IPS DF 19.7 (cell line): Measurements from ENCODE around the gene GNG7.
"Not testable (repeated sequence)": the region's sequence is repeated elsewhere in the genome, so short reads cannot be mapped to it uniquely, and the experiment has no call there.

Experiments
- DNase-seq: peaks from one replicate; pipeline ENCODE4 v3.0.0-alpha.2; 2013; ENCODE audit warnings: low read depth, low spot score

Gene GNG7

DNA sequence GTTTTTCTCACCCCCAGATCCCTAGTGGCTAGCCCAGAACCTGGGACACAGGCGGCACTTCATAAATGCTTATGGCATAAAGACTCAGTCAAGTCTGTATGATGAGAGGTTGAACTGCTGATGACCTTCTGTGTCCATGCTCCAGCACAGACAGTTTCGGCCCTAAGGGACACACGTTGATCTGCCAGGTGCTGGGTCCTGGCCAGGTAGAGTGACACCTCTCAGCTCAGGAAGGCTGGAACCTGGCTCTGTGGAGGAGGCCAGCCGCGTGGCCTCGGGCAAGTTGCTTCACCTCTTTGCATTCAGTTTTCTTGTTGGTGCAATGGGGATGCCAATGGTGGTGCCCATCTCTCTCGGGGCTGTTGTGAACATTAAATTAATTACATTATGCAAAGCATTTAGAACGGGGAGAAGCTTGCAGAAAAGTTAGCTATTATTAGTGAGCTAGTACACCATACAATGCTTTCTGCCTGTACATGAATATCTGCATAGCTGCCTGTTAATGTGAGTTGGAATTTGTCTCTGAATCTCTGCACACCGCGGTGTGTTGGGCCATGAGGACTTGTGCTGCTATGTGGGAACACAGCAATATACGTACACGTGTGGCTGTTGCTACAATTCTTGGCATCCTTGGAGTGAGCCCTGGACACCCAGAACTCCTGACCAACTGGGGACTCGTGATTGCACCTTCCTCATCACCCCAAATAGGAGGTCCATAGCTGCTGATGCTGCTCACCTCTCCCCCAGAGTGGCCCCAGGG lies 218.1 kb downstream of the GNG7 start:
- no peak for DNase-seq

DNA sequence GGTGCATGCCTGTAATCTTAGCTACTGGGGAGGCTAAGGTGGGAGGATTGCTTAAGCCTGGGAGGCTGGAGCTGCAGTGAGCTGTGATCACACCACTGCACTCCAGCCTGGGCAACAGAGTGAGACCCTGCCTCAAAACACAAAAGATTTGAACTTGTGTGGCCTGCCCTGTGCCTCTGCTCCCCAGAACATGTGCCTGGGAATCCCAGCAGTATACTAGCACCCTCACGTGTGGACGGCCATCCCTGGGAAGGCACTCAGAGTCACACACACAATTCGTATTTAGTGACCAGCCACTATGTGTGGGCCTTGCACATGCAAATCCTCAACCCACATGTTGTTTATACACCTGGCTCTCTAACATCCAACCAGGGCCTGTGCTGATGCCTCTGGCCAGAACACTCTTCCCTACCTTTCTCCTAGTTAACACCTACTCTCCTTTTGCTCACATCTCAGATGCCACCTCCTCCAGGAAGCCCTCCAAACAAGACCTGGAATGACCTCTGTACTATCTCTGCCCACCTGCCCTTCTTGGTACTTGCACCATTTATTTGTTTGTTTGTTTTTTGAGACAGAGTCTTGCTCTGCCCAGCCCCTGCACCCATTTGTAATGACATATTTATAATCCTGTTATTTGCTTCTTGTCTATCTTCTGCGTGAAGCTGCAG lies 218.9 kb downstream of the GNG7 start:
- DNase-seq, result no peak

DNA sequence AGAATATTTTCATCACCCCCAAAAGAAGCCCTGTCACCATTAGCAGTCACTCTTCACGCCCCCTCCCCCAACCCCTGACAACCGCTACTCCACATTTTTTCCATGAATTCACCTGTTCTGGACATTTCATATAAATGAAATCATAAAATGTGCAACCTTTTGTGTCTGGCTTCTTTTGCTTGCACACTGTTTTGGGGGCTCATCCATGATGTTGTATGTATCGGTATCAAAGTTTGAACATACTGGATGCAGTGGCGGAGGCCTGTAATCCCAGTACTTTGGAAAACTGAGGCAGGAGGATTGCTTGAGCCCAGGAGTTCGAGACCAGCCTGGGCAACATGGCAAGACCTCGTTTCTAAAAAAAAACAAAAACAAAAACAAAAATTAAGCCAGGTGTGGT lies 219.4 kb downstream of the GNG7 start:
- no peak for DNase-seq

DNA sequence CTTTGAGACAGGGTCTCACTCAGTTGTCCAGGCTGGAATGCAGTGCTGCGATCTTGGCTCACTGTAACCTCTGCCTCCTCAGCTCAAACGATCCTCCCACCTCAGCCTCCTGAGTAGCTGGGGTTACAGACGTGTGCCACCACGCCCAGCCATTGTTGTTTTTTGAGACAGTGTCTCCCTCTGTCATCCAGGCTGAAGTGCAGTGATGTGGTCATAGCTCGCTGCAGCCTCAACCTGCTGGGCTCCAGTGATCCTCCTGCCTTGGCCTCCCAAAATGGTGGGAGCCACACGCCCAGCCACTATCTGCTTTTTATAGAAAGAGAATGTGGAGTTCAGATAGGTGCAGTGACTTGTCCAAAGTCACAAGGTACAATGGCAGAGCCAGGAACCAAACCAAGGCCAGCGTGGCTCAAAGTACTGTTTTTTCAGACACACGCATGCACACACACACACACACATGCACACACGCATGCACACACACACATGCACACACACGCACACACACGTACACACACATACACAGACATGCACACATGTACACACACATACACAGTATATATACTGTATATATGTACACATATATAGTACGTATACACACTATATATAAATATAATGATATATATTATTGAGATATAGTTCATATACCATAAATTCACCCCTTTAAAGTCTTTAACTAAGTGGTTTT lies 220.0 kb downstream of the GNG7 start:
- no peak for DNase-seq

DNA sequence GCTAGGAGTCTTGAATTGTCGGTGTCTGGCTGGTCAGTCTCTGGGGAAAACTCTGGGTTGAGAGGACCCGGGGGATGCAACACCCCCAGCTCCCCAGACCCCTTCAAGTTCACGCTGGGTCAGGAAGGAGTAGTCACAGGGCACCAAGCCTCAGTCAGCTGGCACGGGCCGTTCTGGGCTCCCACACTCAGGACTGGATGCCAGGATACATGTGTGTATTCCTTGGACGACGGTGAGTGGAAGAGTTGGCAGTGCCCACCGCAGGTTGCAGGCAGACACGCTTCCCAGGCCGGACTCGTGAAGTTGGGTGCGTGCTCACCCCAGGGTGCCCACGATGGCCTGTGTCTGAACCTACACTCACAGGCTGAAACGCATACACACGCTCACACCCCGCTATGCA lies 221.0 kb downstream of the GNG7 start:
- DNase-seq, result no peak

DNA sequence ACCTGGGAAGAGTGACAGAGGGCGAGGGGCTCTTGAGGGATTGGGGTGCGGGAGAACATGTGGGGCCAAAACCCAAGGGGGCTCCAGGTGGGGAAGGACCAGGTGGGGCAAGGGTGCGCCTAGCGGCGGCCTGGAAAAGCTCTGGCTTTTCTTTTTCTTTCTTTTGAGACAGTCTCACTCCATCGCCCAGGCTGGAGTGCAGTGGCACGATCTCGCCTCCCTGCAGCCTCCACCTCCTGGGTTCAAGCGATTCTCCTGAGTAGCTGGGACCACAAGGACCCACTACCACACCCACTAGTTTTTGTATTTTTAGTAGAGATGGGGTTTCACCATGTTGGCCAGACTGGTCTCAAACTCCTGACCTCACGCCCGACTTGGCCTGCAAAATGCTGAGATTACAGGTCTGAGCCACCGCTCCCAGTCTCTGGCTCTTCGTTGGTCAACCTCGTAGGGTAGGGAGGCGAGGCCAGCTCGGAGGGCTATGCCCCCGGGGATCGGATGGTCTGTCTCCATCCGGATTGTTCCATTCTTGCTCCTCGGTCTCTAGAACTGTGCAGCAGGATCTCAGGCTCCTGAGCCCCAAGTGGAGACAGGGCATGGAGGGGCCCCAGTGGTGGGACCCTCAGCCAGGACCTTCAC lies 222.8 kb downstream of the GNG7 start:
- DNase-seq, result no peak

DNA sequence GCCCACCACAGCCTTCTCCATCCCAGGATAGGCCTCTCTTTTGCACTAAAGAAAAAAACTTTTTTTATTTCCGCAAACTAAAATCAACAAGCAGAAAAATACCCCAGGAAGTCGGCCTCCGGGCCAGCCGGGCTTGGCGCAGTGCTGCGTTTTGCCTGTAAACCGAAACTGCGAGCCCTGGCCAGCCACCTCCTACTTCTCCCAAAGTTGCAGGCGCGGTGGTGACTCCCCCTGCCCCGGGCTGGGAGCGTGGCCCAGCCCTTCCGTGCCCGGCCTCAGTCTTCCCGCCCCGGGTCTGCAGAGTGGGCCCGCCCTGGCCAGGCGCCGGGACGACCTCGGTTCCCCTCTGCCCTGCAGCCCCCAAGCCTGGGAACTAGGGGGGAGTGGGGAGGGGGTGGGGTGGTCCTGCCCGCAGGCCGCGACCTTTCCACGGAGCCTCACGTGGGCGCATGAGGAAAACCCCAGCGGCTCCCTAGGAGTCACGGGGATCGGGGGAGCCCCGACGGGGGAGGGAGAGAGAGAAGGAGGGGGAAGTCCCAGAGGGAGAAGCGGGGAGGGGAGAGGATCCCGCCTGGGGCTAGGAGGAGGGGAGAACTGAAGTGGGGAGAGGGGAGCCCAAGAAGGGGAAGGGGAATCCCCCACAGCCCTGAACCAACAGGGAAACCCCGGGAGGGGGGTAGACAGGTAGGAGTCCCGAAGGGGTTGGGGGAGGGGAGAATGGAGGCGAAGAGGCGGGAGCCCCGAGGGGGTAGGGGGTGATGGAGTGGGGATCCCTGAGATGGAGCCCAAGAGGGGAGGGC lies 223.5 kb downstream of the GNG7 start:
- DNase-seq, result no peak

DNA sequence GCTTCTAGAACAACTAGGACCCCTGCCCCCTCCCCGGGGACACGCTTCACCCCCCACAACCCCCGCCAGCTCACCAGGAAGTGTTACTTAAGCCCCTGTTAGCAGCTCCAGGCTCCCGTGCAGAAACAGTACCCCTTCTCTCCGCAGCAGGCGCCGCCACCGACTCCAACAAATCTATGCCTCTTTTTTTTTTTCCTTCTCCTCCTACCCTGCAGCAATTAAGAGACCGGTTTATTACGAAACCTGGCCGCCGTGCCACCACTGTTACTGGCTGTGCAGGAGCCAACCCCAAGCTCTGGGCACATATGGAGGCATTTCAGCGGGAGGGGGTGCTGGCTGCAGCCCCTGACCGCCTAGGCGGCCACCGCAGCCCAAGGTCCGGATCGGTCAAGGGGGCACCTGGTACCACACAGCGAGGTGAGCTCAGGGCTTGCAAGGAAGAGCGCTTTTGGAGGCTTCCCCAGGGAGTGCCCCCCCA lies 224.2 kb downstream of the GNG7 start:
- DNase-seq, result no peak

DNA sequence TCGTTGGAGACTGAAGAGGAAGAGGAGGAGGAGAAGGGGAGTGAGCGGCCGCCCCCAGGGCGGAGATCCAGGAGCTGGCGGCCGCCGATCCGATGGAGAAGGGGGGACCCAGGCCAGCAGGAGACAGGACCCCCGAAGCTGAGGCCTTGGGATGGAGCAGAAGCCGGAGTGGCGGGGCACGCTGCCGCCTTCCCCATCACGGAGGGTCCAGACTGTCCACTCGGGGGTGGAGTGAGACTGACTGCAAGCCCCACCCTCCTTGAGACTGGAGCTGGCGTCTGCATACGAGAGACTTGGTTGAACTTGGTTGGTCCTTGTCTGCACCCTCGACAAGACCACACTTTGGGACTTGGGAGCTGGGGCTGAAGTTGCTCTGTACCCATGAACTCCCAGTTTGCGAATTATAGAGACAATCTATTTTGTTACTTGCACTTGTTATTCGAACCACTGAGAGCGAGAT lies 224.7 kb downstream of the GNG7 start:
- DNase-seq, result no peak

DNA sequence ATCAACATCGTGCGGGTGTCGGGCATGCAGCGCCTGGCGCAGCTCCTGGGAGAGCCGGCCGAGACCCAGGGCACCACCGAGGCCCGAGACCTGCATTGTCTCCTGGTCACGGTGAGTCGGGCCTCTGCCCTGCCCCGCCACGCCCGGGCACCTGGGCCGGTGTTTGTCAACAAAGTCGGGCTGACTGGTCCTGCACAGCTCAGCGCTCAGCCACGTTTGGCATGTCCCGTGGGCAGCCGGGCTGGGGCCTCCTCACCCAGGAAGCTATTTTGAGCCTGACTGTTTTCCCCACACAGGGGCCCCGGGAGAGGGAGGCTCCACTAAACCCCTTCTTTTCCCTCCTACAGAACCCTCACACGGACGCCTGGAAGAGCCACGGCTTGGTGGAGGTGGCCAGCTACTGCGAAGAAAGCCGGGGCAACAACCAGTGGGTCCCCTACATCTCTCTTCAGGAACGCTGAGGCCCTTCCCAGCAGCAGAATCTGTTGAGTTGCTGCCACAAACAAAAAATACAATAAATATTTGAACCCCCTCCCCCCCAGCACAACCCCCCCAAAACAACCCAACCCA lies 225.3 kb downstream of the GNG7 start:
- DNase-seq, result no peak

DNA sequence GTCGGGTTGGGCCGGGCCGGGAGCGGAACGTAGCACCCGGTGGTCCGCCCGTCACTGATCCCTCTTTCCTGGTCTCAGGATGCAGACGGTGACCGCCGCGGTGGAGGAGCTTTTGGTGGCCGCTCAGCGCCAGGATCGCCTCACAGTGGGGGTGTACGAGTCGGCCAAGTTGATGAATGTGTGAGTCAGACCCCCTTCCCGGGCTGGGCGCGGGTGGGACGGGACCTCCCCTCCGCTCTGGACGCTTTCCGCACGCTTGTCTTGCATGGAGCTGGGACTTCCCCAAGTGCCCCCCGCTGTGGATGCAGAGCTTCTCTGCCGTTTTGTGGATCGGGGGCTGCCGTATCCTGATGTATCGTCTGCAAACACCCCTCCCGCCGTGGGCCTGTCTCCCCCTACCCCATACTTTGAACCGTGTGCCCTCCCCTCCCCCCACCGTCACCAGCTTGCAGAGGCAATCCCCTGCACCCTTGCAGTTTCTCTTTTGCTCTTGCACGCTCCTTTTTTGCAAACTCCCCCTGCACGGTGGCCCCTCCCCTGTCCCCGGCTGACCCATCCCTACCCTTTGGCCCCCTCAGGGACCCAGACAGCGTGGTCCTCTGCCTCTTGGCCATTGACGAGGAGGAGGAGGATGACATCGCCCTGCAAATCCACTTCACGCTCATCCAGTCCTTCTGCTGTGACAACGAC lies 225.9 kb downstream of the GNG7 start:
- DNase-seq, result no peak

DNA sequence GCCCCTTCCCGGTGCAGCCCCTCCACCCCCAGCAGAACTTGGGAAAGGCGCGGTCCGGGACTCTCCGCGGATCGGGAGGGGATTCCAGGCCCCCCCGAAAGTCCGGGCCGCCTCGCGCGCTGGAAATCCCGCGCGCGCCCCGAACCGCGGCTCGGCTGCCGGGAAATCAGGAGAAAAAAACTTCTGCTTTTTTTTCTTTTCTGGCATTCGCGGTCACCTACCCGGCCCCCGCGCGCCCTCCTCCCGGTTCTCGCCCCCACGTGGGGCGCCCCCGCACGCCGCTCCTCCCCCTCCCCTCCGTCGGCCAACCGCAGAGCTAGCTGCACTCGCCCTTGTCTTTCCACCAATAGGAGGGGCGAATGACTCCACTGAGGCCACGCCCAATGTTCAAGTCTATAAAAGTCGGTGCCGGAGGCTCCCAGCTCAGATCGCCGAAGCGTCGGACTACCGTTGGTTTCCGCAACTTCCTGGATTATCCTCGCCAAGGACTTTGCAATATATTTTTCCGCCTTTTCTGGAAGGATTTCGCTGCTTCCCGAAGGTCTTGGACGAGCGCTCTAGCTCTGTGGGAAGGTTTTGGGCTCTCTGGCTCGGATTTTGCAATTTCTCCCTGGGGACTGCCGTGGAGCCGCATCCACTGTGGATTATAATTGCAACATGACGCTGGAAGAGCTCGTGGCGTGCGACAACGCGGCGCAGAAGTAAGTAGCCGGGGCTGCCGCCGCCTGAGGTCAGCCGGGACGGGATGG lies 226.6 kb downstream of the GNG7 start, which contains the start of gene GADD45B:
Gene GADD45B, plus strand, starts transcription at position 426 of the 749 bp plus-strand sequence. Its CDS starts 232 bp downstream, at position 658.
- no peak for DNase-seq

DNA sequence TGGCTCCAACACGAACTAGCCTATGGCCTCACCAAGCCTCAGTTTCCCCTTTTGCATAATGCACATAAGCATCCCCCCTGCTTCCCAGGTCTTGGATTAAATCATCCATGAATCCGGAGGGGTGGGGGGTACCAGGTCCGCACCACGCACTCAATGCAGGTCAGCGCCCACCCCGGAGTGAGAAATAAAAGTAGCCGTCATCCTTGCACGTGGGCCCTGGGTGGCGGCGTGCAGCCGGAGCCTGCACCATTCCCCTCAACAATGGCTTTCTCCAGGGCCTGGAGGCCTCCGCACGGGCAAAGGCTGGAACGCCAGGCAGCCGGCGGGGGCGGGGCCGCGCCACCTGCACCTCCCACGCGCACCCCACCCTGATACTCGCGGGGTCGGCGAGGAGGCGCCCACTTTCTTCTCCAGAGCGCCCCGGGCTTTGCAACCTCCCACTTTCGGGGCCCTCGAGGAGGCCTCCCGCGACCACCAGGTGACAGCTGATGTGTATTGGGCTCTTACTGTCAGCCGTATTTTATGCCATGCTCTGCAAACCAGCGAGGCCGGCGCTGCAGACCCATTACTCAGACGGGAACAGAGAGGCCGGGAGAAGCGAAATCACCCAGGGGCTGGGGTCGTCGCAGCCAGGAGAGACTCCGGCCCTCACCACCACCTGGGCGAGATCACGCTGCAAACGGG lies 227.3 kb downstream of the GNG7 start:
- DNase-seq, result no peak

DNA sequence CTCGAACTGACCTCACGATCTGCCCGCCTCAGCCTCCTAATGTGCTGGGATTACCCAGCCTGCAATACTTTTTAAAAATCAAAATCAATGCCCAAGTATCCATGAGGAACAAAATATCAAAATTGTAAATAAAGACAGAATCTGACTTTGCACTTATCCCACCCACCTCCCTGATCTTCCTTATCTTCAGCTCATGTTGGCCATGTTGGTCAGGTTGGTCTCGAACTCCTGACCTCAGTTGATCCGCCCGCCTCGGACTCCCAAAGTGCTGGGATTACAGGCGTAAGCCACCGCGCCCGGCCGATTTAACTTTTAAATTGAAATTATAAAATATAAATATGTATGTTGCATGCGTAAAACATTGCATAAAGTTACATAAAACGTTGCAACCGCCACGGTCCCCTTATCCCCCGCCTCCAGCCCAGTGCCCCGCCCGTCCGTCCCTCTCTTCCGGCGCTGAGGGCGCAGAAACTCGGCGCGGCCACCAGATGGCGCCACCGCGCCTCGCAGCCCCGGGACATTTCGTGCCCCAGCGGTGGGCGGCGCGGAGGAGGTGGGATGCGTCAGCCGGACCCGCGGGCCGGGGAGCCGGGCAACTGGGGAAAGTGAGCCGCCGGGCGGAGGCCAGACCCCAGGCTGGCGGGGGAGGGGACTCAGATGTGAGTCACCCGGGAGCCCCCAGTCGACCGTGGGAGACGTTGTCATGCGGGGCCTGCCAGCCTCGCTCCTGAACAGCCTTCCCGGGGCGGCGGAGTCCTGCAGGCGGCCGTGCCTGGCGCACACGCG lies 228.1 kb downstream of the GNG7 start:
- no peak for DNase-seq

DNA sequence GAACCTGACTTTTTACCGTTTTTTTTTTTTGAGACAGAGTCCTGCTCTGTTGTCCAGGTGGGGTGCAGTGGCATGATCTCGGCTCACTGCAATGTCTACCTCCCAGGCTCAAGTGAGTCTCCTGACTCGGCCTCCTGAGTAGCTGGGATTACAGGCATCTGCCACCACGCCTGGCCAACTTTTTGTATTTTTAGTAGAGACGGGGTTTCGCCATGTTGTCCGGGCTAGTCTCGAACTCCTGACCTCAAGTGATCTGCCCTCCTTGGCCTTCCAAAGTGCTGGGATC lies 232.6 kb downstream of the GNG7 start:
- DNase-seq, result not testable (repeated sequence)

DNA sequence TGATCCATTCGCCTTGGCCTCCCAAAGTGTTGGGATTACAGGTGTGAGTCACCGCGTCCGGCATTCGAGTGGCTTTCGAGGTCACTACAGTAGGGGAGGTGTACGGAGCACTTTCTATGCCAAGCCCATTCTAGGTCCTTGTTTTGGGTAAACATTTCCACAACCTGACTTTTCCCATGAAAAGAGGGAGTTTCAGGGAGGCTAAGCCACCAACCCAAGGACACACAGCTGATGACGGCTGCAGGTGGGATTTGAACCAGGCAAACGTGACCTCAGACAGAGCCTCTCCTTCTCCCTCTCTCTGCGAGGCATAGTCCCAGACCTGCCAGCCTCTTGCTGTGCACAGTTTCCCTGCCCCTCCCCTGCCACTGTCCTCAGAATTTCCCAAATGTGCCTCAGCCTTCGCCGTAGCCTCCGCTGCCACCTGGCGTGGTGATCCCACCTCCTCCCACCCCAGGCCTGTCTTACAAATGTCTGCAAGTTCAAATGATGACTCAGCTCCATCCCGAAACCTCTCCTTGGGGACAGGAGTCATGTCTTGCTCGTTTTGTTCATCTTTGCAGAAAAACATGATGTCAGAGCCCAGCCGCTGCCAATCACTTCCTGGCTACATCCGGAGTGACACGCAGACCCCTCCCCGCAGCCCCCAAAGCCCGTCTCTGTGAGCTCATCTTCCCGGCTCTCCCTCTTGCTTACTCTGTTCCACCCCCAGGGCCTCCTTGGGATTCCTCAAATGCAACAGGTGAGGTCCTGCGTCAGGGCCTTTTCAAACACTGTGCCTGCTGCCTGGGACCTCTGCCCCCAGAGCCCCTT lies 233.2 kb downstream of the GNG7 start:
- no peak for DNase-seq

DNA sequence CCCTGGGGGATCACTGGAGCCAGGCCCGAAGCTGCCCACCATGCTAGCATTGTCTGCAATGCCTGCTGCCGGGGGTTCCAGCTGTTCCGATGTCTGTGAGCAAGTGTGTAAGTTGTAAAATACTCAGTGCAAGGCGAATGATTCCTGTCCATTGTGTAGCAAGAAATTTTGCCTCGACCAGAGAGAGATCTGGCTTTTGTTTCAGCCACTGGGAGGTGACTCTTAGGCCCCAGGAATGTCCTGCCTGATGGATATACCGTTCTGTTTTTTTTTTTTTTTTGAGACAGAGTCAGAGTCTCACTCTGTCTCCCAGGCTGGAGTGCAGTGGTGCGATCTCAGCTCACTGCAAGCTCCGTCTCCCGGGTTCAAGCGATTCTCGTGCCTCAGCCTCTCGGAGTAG lies 233.9 kb downstream of the GNG7 start:
- DNase-seq, result no peak
